ENCODE results near the gene SEMA6B.

DNA sequence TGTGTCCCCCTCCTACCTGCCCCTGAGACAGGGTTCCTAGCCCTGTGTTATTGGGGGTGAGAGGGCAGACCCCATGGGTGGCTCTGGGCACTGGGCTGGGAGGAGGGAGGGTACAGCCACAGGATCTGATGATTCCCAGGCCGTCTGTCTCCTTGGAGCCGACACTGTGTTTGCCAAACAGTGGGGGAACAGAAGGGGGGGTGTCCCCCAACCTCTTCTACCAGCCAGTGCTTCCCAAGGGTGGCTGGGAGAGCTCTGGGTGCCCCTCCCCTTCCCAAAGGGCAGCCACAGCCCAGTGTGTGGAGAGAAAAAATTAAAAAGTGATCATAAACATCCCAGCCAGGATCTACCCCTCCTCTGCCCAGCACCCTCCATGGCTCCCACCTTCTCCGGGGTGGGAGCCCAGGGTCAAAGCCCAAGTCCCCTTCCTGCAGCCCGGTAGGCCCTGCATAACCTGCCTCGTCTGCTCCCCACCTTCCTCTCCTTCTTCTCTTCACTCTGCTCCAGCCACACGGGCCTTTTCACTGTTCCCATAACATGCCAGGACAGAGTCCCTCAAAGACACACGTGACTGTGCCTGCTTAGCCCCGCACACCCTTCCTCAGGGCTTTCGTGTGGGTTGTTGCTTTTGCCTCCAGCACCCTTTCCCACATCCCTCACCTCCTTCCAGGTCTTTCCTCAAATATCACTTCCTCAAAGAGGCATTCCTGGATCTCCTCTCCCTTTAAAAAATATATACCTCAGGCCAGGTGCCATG lies 39.8 kb downstream of the SEMA6B start:
- TF ChIP-seq, protein P1, sequence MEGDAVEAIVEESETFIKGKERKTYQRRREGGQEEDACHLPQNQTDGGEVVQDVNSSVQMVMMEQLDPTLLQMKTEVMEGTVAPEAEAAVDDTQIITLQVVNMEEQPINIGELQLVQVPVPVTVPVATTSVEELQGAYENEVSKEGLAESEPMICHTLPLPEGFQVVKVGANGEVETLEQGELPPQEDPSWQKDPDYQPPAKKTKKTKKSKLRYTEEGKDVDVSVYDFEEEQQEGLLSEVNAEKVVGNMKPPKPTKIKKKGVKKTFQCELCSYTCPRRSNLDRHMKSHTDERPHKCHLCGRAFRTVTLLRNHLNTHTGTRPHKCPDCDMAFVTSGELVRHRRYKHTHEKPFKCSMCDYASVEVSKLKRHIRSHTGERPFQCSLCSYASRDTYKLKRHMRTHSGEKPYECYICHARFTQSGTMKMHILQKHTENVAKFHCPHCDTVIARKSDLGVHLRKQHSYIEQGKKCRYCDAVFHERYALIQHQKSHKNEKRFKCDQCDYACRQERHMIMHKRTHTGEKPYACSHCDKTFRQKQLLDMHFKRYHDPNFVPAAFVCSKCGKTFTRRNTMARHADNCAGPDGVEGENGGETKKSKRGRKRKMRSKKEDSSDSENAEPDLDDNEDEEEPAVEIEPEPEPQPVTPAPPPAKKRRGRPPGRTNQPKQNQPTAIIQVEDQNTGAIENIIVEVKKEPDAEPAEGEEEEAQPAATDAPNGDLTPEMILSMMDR (IDR thresholded peaks at IDR 0.05), result no peak
- no peak for TF ChIP-seq POLR2A (IDR thresholded peaks at IDR 0.05)
- TF ChIP-seq POLR2AphosphoS5 (IDR thresholded peaks at IDR 0.05; ENCODE audit: insufficient read depth in 1 of 2, low read depth in 1 of 2), result no peak
